B cell (primary cell): ENCODE results near the gene MYBPC3. TPM values are rescaled to one million over a fixed set of nuclear protein-coding genes. Genes with fewer than 3 reads are reported as not detected.
A peak's percentile ranks its signal among the peaks of the same experiment; 100 is the strongest.

ENCODE experiments used
- ATAC-seq: fragments of 200-7000 bp; cut with Tn5 transposase; one replicate; pipeline ENCODE4 v1.10.0; 2021; ENCODE audit warnings: low read depth, mild to moderate bottlenecking, moderate number of reproducible peaks, moderate library complexity
- CTCF ChIA-PET: fragments of 350-600 bp; sonication (Branson Sonifier 250); formaldehyde crosslinking; loops from one replicate; lab custom pipeline; 2021; ENCODE audit warnings: antibody characterized with exemption, inconsistent platforms; lab: Charles Lee
- POLR2A ChIA-PET: fragments of 350-600 bp; sonication (Branson Sonifier 250); formaldehyde crosslinking; loops from one replicate; lab custom pipeline; 2021; ENCODE audit warnings: antibody characterized with exemption; lab: Charles Lee
- DNase-seq: peaks from one replicate; pipeline ENCODE4 v3.0.0; 2013
- H2AFZ ChIP-seq: 2 replicates; pipeline ENCODE4 v1.6.1; 2012; ENCODE audit warnings: mild to moderate bottlenecking, low read depth, low read length; ENCODE audit not compliant: insufficient read depth, poor library complexity, severe bottlenecking
- H3K27ac ChIP-seq, 2 donors: 1 replicate in 1 of 2; 2 replicates in 1 of 2; pipeline ENCODE4 v1.5.1; 2012 to 2013; ENCODE audit warnings: low read length in 2 of 2, mild to moderate bottlenecking in 2 of 2, moderate library complexity in 1 of 2
- H3K27me3 ChIP-seq, 4 experiments: fragments of 200-600 bp in 1 of 4; sonication (generic) in 1 of 4; replicated peaks in 1 of 4; 1 replicate in 2 of 4; 2 replicates in 2 of 4; pipeline versions ENCODE4 v1.6.1 to v1.7.0; 2013 to 2016; ENCODE audit warnings: low read length in 3 of 4, mild to moderate bottlenecking in 2 of 4, mixed read lengths in 1 of 4, moderate library complexity in 1 of 4; ENCODE audit not compliant: insufficient read depth in 4 of 4, control insufficient read depth in 3 of 4; ENCODE audit errors: control extremely low read depth in 1 of 4
- H3K36me3 ChIP-seq, 2 experiments: replicated peaks in 1 of 2; 1 replicate in 1 of 2; 2 replicates in 1 of 2; pipeline versions ENCODE4 v1.6.1 to v1.7.1; 2013; ENCODE audit warnings: low read length in 1 of 2; ENCODE audit not compliant: insufficient read depth in 2 of 2, control insufficient read depth in 1 of 2; ENCODE audit errors: control extremely low read depth in 1 of 2, extremely low read depth in 1 of 2
- H3K4me1 ChIP-seq, 2 donors: fragments of 200-600 bp in 1 of 2; sonication (generic) in 1 of 2; 1 replicate in 1 of 2; 2 replicates in 1 of 2; pipeline versions ENCODE4 v1.5.1 to v1.6.1; 2013 to 2017; ENCODE audit warnings: low read length in 2 of 2; ENCODE audit not compliant: control insufficient read depth in 2 of 2, insufficient read depth in 2 of 2
- H3K4me2 ChIP-seq: replicated peaks from 2 replicates; pipeline ENCODE3; 2012; ENCODE audit warnings: mild to moderate bottlenecking, low read depth, low read length; ENCODE audit not compliant: poor library complexity, severe bottlenecking
- H3K4me3 ChIP-seq, 5 experiments: fragments of 200-600 bp in 1 of 5; sonication (generic) in 1 of 5; 1 replicate in 3 of 5; 2 replicates in 2 of 5; pipeline versions ENCODE4 v1.5.1 to v1.7.0; 2011 to 2016; ENCODE audit warnings: low read length in 4 of 5, mild to moderate bottlenecking in 4 of 5, low read depth in 2 of 5, control low read depth in 1 of 5, moderate library complexity in 1 of 5; ENCODE audit not compliant: insufficient read depth in 1 of 5; ENCODE audit errors: control extremely low read depth in 1 of 5, extremely low read depth in 1 of 5
- H3K79me2 ChIP-seq: fragments of 200-600 bp; sonication (generic); one replicate; pipeline ENCODE4 v1.6.0; 2016; ENCODE audit warnings: low read length; ENCODE audit not compliant: control insufficient read depth, insufficient read depth
- H3K9ac ChIP-seq: fragments of 200-600 bp; sonication (generic); 2 replicates; pipeline ENCODE4 v1.6.1; 2017; ENCODE audit warnings: mild to moderate bottlenecking, low read length, moderate library complexity
- H3K9me3 ChIP-seq, 3 donors: one replicate each; pipeline versions ENCODE4 v1.6.1 to v1.7.1; 2013; ENCODE audit warnings: low read length in 2 of 3; ENCODE audit not compliant: control insufficient read depth in 2 of 3, insufficient read depth in 1 of 3; ENCODE audit errors: control extremely low read depth in 1 of 3
- H4K20me1 ChIP-seq: 2 replicates; pipeline ENCODE4 v1.6.0; 2012; ENCODE audit warnings: mild to moderate bottlenecking, low read length; ENCODE audit not compliant: insufficient read depth, control insufficient read depth, poor library complexity, severe bottlenecking
- H3K27ac Mint-ChIP-seq: one replicate; pipeline ENCODE4 v1.8.0; 2021; ENCODE audit warnings: mixed read lengths
- H3K27me3 Mint-ChIP-seq: one replicate; pipeline ENCODE4 v1.8.0; 2021; ENCODE audit warnings: mixed read lengths
- H3K4me1 Mint-ChIP-seq: one replicate; pipeline ENCODE4 v1.8.0; 2021; ENCODE audit warnings: mixed read lengths
- H3K4me3 Mint-ChIP-seq: one replicate; pipeline ENCODE4 v1.8.0; 2021; ENCODE audit warnings: mixed read lengths
- H3K9me3 Mint-ChIP-seq: one replicate; pipeline ENCODE4 v1.8.0; 2022; ENCODE audit warnings: mixed read lengths; ENCODE audit not compliant: insufficient read depth
- CTCF ChIP-seq: fragments of 200-600 bp; IDR thresholded peaks from one replicate; pipeline ENCODE4 v1.8.0; 2022; ENCODE audit warnings: antibody characterized with exemption, mild to moderate bottlenecking
- EZH2 ChIP-seq: IDR thresholded peaks from 2 replicates; pipeline ENCODE4 v1.6.1; 2012; ENCODE audit warnings: borderline replicate concordance, low read depth, mild to moderate bottlenecking, moderate library complexity, low read length; ENCODE audit not compliant: insufficient read depth, poor library complexity, severe bottlenecking
- WGBS: methylation state at CpG from one replicate; pipeline ENCODE4 v1.1.5; 2013; ENCODE audit warnings: missing lambda C conversion rate; ENCODE audit not compliant: insufficient coverage; 5-methylcytosine and 5-hydroxymethylcytosine counted together
- intact Hi-C: fragments of 100-400 bp; cut with micrococcal nuclease; formaldehyde crosslinking; loops from one replicate; pipeline ENCODE4 v1.10.0; 2022
- polyA plus RNA-seq: library from polyadenylated mRNA; depleted of rRNA; stranded (reverse); fragments of >200 nt; gene quantifications from 2 replicates; pipeline ENCODE4 v1.2.3, GENCODE V29; 2012
- total RNA-seq, 2 donors: library from RNA; stranded (reverse); fragments of 120-200 nt in 1 of 2; gene quantifications; 1 replicate in 1 of 2; 2 replicates in 1 of 2; pipeline versions ENCODE4 v1.2.3 to v1.2.4, GENCODE V29; 2013 to 2022

The MYBPC3 gene
- total and polyA plus RNA-seq, 2 donors (not counting 1 experiment from before 2014, with no cell fraction given) = 0.67 to 1.4 TPM

DNA sequence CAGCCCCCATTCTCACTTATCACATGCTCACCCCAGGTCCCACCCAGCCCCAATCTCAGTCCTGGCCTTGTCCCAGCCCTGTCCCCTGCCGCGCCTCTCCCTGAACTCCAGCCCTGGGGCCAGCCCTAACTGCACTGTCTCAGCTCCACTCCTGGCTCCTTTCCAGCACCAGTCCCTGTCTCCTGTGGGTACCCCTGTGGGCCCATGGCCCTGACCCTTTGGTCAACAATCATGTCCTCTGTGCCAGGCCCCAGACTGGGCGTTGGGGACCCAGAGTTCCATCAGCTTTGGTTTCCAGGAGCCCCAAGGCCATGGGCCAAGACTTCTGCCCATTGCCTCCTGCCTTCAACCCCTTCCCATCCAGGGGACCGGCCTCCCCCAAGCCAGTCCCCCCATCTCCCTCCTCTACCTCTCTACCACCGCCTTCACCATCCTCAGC, 25.1 kb upstream of the MYBPC3 start:
- POLR2A ChIA-PET = interaction anchor here (1.6 to 4.1 kb wide), 8 partner anchors 12 to 163 kb away, joined by 3 to 50 read pairs (median 10); partner anchors contain the start of gene DDB2
- peaks cover 98% of the 10 kb centered on the region for H3K79me2 ChIP-seq
- no peak overlapping the region for H3K27ac Mint-ChIP-seq
- H3K4me1 Mint-ChIP-seq = peaks cover 39% of the 10 kb centered on the region
- CTCF ChIA-PET = interaction anchor here (0.9 to 2.6 kb wide), 6 partner anchors 14 to 34 kb away, joined by 3 to 18 read pairs (median 10); partner anchors contain the start of gene SLC39A13
- no peaks in the 10 kb centered on the region for H3K27me3 ChIP-seq
- 3% methylated on average over 5 of the region's 5 CpGs for WGBS
- DNase-seq (no peak), ATAC-seq (no peak)
- H3K4me2 ChIP-seq = peak overlapping the region; percentile 100
- H3K4me3 ChIP-seq = peak overlapping the region; percentile 47 to 99 (median 91)
- peak overlapping the region; percentile 96 to 97 for H3K27ac ChIP-seq
- H3K4me3 Mint-ChIP-seq = peak overlapping the region; percentile 92
- H3K9me3 Mint-ChIP-seq = no peaks in the 10 kb centered on the region
- H3K36me3 ChIP-seq = peaks cover 0 to 26% of the 10 kb centered on the region in 2 experiments
- TF ChIP-seq CTCF (no peak), EZH2 (no peak)
- H2AFZ ChIP-seq = peak overlapping the region; percentile 73
- no peaks in the 10 kb centered on the region for H3K27me3 Mint-ChIP-seq
- H4K20me1 ChIP-seq = peaks cover 40% of the 10 kb centered on the region
- no peaks in the 10 kb centered on the region for H3K9me3 ChIP-seq
- H3K4me1 ChIP-seq = peaks cover 45 to 51% of the 10 kb centered on the region in 2 donors
- H3K9ac ChIP-seq = peak overlapping the region; percentile 99
- intact Hi-C loops = loop anchor here (1.0 to 10.0 kb wide), 7 partner anchors 17 to 201 kb away; partner anchors contain the start of genes ARFGAP2, PSMC3 and SLC39A13
